ENCODE data around the gene DENND4C. TPM values are rescaled to one million over a fixed set of nuclear protein-coding genes. Genes with fewer than 3 reads are reported as not detected.
"Not testable (repeated sequence)": the region's sequence is repeated elsewhere in the genome, so short reads cannot be mapped to it uniquely, and the experiment has no call there.

The DENND4C gene
- total RNA-seq, result 10 to 100 TPM; 17.8 to 20.2 TPM

GRCh38 chr9:19230355-19231125 lies at the start of gene DENND4C:
Gene DENND4C, plus strand, starts transcription at chr9:19230693. Its CDS starts 45,482 bp downstream, at chr9:19276175.
- CTCF ChIA-PET, result interaction anchor here (1.0 to 1.7 kb wide), 4 partner anchors 51 to 234 kb away, joined by 3 to 6 read pairs (median 4); partner anchors contain the start of gene RRAGA
- H3K27ac Mint-ChIP-seq, result peak within 1 kb of the TSS; percentile 62
- no peak within 1 kb of the TSS for H3K4me3 Mint-ChIP-seq
- POLR2A ChIA-PET, result interaction anchor here (0.6 to 2.0 kb wide), 7 partner anchors 15 to 149 kb away, joined by 3 to 6 read pairs (median 4); partner anchors contain the start of gene RPS6
- no peaks in the 10 kb centered on the region for H3K27me3 Mint-ChIP-seq
- H3K36me3 Mint-ChIP-seq, result no peaks in the 10 kb centered on the region
- intact Hi-C loops (cut with micrococcal nuclease), result loop anchor here (1.0 to 5.0 kb wide), 5 partner anchors 46 to 227 kb away; partner anchors contain the start of genes HAUS6 and RRAGA
- DNase-seq, result peak; percentile 83
- no peaks in the 10 kb centered on the region for H3K9me3 Mint-ChIP-seq
- H3K4me1 Mint-ChIP-seq (ENCODE audit: low read depth), result peaks cover 10% of the 10 kb centered on the region

- no peak overlapping the region for H3K4me3 Mint-ChIP-seq
- H3K4me1 Mint-ChIP-seq (ENCODE audit: low read depth), result peaks cover 28% of the 10 kb centered on the region
- no peaks in the 10 kb centered on the region for H3K36me3 Mint-ChIP-seq
- no peak overlapping the region for H3K27ac Mint-ChIP-seq
- no peak for DNase-seq
- ChIA-PET POLR2A (no interaction called here), CTCF (no interaction called here)
- no peaks in the 10 kb centered on the region for H3K27me3 Mint-ChIP-seq
- intact Hi-C loops (cut with micrococcal nuclease), result loop anchor here (5.0 kb wide), 1 partner anchor 291 kb away; no protein-coding TSS in a partner anchor
- H3K9me3 Mint-ChIP-seq, result no peaks in the 10 kb centered on the region
Measured at GRCh38 chr9:19180991-19181390, 49.5 kb upstream of the DENND4C start.

GRCh38 chr9:19181561-19181960 lies 48.9 kb upstream of the DENND4C start:
- POLR2A ChIA-PET, result no interaction called here
- DNase-seq, result no peak
- peaks cover 28% of the 10 kb centered on the region for H3K4me1 Mint-ChIP-seq (ENCODE audit: low read depth)
- H3K27me3 Mint-ChIP-seq, result no peaks in the 10 kb centered on the region
- H3K4me3 Mint-ChIP-seq, result no peak overlapping the region
- CTCF ChIA-PET, result no interaction called here
- H3K36me3 Mint-ChIP-seq, result no peaks in the 10 kb centered on the region
- intact Hi-C loops (cut with micrococcal nuclease), result loop anchor here (5.0 kb wide), 1 partner anchor 291 kb away; no protein-coding TSS in a partner anchor
- H3K27ac Mint-ChIP-seq, result no peak overlapping the region
- H3K9me3 Mint-ChIP-seq, result no peaks in the 10 kb centered on the region

- peak overlapping the region; percentile 87 for H3K27ac Mint-ChIP-seq
- no peaks in the 10 kb centered on the region for H3K9me3 Mint-ChIP-seq
- H3K27me3 Mint-ChIP-seq, result no peaks in the 10 kb centered on the region
- H3K4me3 Mint-ChIP-seq, result peak overlapping the region; percentile 68
- no peaks in the 10 kb centered on the region for H3K36me3 Mint-ChIP-seq
- ChIA-PET POLR2A (interaction anchor here (0.5 to 1.4 kb wide), 8 partner anchors 10 to 196 kb away, joined by 3 to 8 read pairs (median 4); partner anchors contain the start of gene RPS6), CTCF (interaction anchor here (0.7 to 2.9 kb wide), 6 partner anchors 10 to 273 kb away, joined by 3 to 20 read pairs (median 6); partner anchors contain the start of gene RRAGA)
- H3K4me1 Mint-ChIP-seq (ENCODE audit: low read depth), result peaks cover 28% of the 10 kb centered on the region
- intact Hi-C loops (cut with micrococcal nuclease), result loop anchor here (1.0 to 5.0 kb wide), 10 partner anchors 10 to 288 kb away; partner anchors contain the start of genes DENND4C, HAUS6, PLIN2 and RPS6
- peak; percentile 91 for DNase-seq
Measured at GRCh38 chr9:19184144-19184917, 46.2 kb upstream of the DENND4C start.

GRCh38 chr9:19185191-19185590 lies 45.3 kb upstream of the DENND4C start:
- H3K4me1 Mint-ChIP-seq (ENCODE audit: low read depth), result peaks cover 28% of the 10 kb centered on the region

GRCh38 chr9:19186232-19186631 lies 44.3 kb upstream of the DENND4C start:
- intact Hi-C loops (cut with micrococcal nuclease), result no loop called here
- Mint-ChIP-seq H3K4me1 (ENCODE audit: low read depth) (peaks cover 28% of the 10 kb centered on the region), H3K36me3 (no peaks in the 10 kb centered on the region), H3K27ac (no peak overlapping the region), H3K27me3 (no peaks in the 10 kb centered on the region), H3K9me3 (no peaks in the 10 kb centered on the region), H3K4me3 (no peak overlapping the region)
- ChIA-PET POLR2A (interaction anchor here (1.2 kb wide), 1 partner anchor 45 kb away, joined by 5 read pairs; the partner anchor contains the start of gene DENND4C), CTCF (no interaction called here)
- DNase-seq, result no peak

More at GRCh38 chr9:19185191-19185590, 45.3 kb upstream of the DENND4C start:
- ChIA-PET CTCF (interaction anchor here (0.6 to 0.7 kb wide), 2 partner anchors 136 to 268 kb away, joined by 3 read pairs; partner anchors contain the start of gene RRAGA), POLR2A (interaction anchor here (1.4 kb wide), 1 partner anchor 135 kb away, joined by 4 read pairs; no protein-coding TSS in a partner anchor)
- H3K36me3 Mint-ChIP-seq, result no peaks in the 10 kb centered on the region
- no peak overlapping the region for H3K4me3 Mint-ChIP-seq
- DNase-seq, result no peak
- intact Hi-C loops (cut with micrococcal nuclease), result no loop called here
- no peaks in the 10 kb centered on the region for H3K9me3 Mint-ChIP-seq
- no peak overlapping the region for H3K27ac Mint-ChIP-seq
- H3K27me3 Mint-ChIP-seq, result no peaks in the 10 kb centered on the region

- ChIA-PET CTCF (no interaction called here), POLR2A (no interaction called here)
- Mint-ChIP-seq H3K4me1 (ENCODE audit: low read depth) (peaks cover 14% of the 10 kb centered on the region), H3K27ac (no peak overlapping the region), H3K36me3 (no peaks in the 10 kb centered on the region), H3K27me3 (peaks cover 3% of the 10 kb centered on the region), H3K9me3 (no peaks in the 10 kb centered on the region), H3K4me3 (no peak overlapping the region)
- DNase-seq, result no peak
- intact Hi-C loops (cut with micrococcal nuclease), result no loop called here
Measured at GRCh38 chr9:19188771-19189170, 41.7 kb upstream of the DENND4C start.

GRCh38 chr9:19192202-19193028 lies 38.1 kb upstream of the DENND4C start:
- peaks cover 4% of the 10 kb centered on the region for H3K27me3 Mint-ChIP-seq
- H3K27ac Mint-ChIP-seq, result no peak overlapping the region
- ChIA-PET POLR2A (interaction anchor here (0.6 kb wide), 1 partner anchor 24 kb away, joined by 3 read pairs; no protein-coding TSS in a partner anchor), CTCF (no interaction called here)
- H3K9me3 Mint-ChIP-seq, result peaks cover 2% of the 10 kb centered on the region
- H3K4me1 Mint-ChIP-seq (ENCODE audit: low read depth), result no peaks in the 10 kb centered on the region
- H3K36me3 Mint-ChIP-seq, result no peaks in the 10 kb centered on the region
- no peak for DNase-seq
- intact Hi-C loops (cut with micrococcal nuclease), result no loop called here
- no peak overlapping the region for H3K4me3 Mint-ChIP-seq

- Mint-ChIP-seq H3K36me3 (no peaks in the 10 kb centered on the region), H3K4me3 (no peak overlapping the region), H3K9me3 (peaks cover 2% of the 10 kb centered on the region), H3K4me1 (ENCODE audit: low read depth) (no peaks in the 10 kb centered on the region), H3K27me3 (peaks cover 4% of the 10 kb centered on the region), H3K27ac (no peak overlapping the region)
- ChIA-PET CTCF (no interaction called here), POLR2A (interaction anchor here (0.6 kb wide), 1 partner anchor 23 kb away, joined by 3 read pairs; no protein-coding TSS in a partner anchor)
- intact Hi-C loops (cut with micrococcal nuclease), result no loop called here
- no peak for DNase-seq
Measured at GRCh38 chr9:19193029-19193324, 37.5 kb upstream of the DENND4C start.

GRCh38 chr9:19193358-19193973 lies 37.0 kb upstream of the DENND4C start:
- H3K4me1 Mint-ChIP-seq (ENCODE audit: low read depth); POLR2A ChIA-PET; H3K9me3 Mint-ChIP-seq; H3K4me3 Mint-ChIP-seq; intact Hi-C loops (cut with micrococcal nuclease); H3K36me3 Mint-ChIP-seq; H3K27me3 Mint-ChIP-seq; DNase-seq; H3K27ac Mint-ChIP-seq; CTCF ChIA-PET: not testable (repeated sequence)

- POLR2A ChIA-PET, result no interaction called here
Measured at GRCh38 chr9:19198406-19198805, 32.1 kb upstream of the DENND4C start.

More at GRCh38 chr9:19198406-19198805, 32.1 kb upstream of the DENND4C start:
- Mint-ChIP-seq H3K36me3 (no peaks in the 10 kb centered on the region), H3K27me3 (peaks cover 4% of the 10 kb centered on the region), H3K4me1 (ENCODE audit: low read depth) (peaks cover 2% of the 10 kb centered on the region), H3K9me3 (peaks cover 2% of the 10 kb centered on the region), H3K27ac (no peak overlapping the region), H3K4me3 (no peak overlapping the region)
- intact Hi-C loops (cut with micrococcal nuclease), result no loop called here
- no peak for DNase-seq
- CTCF ChIA-PET, result interaction anchor here (0.6 kb wide), 1 partner anchor 322 kb away, joined by 3 read pairs; no protein-coding TSS in a partner anchor
